ENCODE data around the gene CARS2.

CARS2 gene

DNA sequence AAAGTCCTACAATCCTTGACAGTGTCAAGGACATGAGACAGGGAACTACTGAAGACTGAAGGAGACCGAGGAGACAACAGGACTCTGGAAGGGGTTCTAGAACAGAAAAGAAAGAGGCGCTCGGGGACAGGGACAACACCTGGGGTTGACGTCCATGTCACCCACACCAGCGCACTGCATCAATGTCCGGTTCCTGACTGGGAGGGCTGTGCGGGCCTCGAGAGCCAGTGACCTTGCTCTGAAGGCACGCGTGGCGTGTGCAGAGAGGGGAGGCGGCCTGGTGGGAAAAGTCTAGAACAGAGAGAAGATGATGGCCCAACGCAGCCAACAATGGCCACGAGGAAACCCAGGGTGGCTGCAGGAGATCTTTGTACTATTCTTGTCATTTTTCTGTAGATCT is 5.7 kb downstream of the CARS2 start:
- no peak overlapping the region for H2BK5ac ChIP-seq (ENCODE audit: low read depth, low read length, poor library complexity, severe bottlenecking)
- H3K27me3 ChIP-seq (ENCODE audit: control insufficient read depth in 1 of 2, insufficient read depth in 1 of 2, low read length in 2 of 2), result no peaks in the 10 kb centered on the region
- H3K79me1 ChIP-seq (replicated peaks; ENCODE audit: low read length, poor library complexity, severe bottlenecking), result peaks cover 43% of the 10 kb centered on the region
- no peak for DNase-seq
- no peak overlapping the region for H2AK5ac ChIP-seq (ENCODE audit: low read length, severe bottlenecking)
- no peak overlapping the region for H2AFZ ChIP-seq (ENCODE audit: low read depth, low read length)
- H3K18ac ChIP-seq (ENCODE audit: low read depth in 1 of 2, low read length in 2 of 2), result no peak overlapping the region
- no peak overlapping the region for H3K4me2 ChIP-seq (ENCODE audit: low read length, poor library complexity, severe bottlenecking)
- H2BK12ac ChIP-seq (ENCODE audit: low read length in 2 of 2), result no peak overlapping the region
- H3K4me1 ChIP-seq (ENCODE audit: control insufficient read depth, insufficient read depth, low read depth, low read length), result peaks cover 15% of the 10 kb centered on the region
- no peak overlapping the region for H3K23ac ChIP-seq (ENCODE audit: low read length in 2 of 2)
- no peak overlapping the region for H3K14ac ChIP-seq (ENCODE audit: low read length in 2 of 2)
- H4K91ac ChIP-seq (ENCODE audit: low read length), result no peak overlapping the region
- no peak overlapping the region for H3K4ac ChIP-seq (ENCODE audit: low read depth in 1 of 2, low read length in 2 of 2)
- WGBS, result 99% methylated on average over 13 of the region's 14 CpGs
- H3K4me3 ChIP-seq (ENCODE audit: insufficient read depth in 1 of 2, low read depth in 1 of 2, low read length in 2 of 2), result no peak overlapping the region
- H3K36me3 ChIP-seq (ENCODE audit: control insufficient read depth in 1 of 2, insufficient read depth in 2 of 2, low read depth in 1 of 2, low read length in 2 of 2), result peaks cover 32 to 87% of the 10 kb centered on the region in 2 experiments
- no peak overlapping the region for H2BK120ac ChIP-seq (ENCODE audit: low read depth, low read length)
- no peaks in the 10 kb centered on the region for H3K9me3 ChIP-seq (ENCODE audit: control insufficient read depth, low read length)
- H3K27ac ChIP-seq (ENCODE audit: low read length, poor library complexity, severe bottlenecking), result no peak overlapping the region
- no peak overlapping the region for H4K8ac ChIP-seq (ENCODE audit: low read length)
- H2BK15ac ChIP-seq (ENCODE audit: low read depth, poor library complexity, severe bottlenecking), result no peak overlapping the region
- no peak overlapping the region for H3K9ac ChIP-seq (ENCODE audit: low read length)

- Histone ChIP-seq H2AK5ac (ENCODE audit: low read length, severe bottlenecking) (no peak overlapping the region), H3K4me3 (ENCODE audit: insufficient read depth in 1 of 2, low read depth in 1 of 2, low read length in 2 of 2) (no peak overlapping the region), H3K4me1 (ENCODE audit: control insufficient read depth, insufficient read depth, low read depth, low read length) (peaks cover 13% of the 10 kb centered on the region), H3K9ac (ENCODE audit: low read length) (no peak overlapping the region), H2BK5ac (ENCODE audit: low read depth, low read length, poor library complexity, severe bottlenecking) (no peak overlapping the region), H4K91ac (ENCODE audit: low read length) (no peak overlapping the region), H3K4me2 (ENCODE audit: low read length, poor library complexity, severe bottlenecking) (no peak overlapping the region), H3K4ac (ENCODE audit: low read depth in 1 of 2, low read length in 2 of 2) (no peak overlapping the region), H3K27me3 (ENCODE audit: control insufficient read depth in 1 of 2, insufficient read depth in 1 of 2, low read length in 2 of 2) (no peaks in the 10 kb centered on the region), H2BK15ac (ENCODE audit: low read depth, poor library complexity, severe bottlenecking) (no peak overlapping the region), H2BK12ac (ENCODE audit: low read length in 2 of 2) (no peak overlapping the region), H3K79me1 (replicated peaks; ENCODE audit: low read length, poor library complexity, severe bottlenecking) (peaks cover 43% of the 10 kb centered on the region), H3K36me3 (ENCODE audit: control insufficient read depth in 1 of 2, insufficient read depth in 2 of 2, low read depth in 1 of 2, low read length in 2 of 2) (peaks cover 35 to 88% of the 10 kb centered on the region in 2 experiments), H3K23ac (ENCODE audit: low read length in 2 of 2) (no peak overlapping the region), H3K27ac (ENCODE audit: low read length, poor library complexity, severe bottlenecking) (no peak overlapping the region), H3K9me3 (ENCODE audit: control insufficient read depth, low read length) (no peaks in the 10 kb centered on the region), H4K8ac (ENCODE audit: low read length) (no peak overlapping the region), H2BK120ac (ENCODE audit: low read depth, low read length) (no peak overlapping the region), H3K18ac (ENCODE audit: low read depth in 1 of 2, low read length in 2 of 2) (no peak overlapping the region), H2AFZ (ENCODE audit: low read depth, low read length) (no peak overlapping the region), H3K14ac (ENCODE audit: low read length in 2 of 2) (no peak overlapping the region)
- no peak for DNase-seq
- 95% methylated on average over 15 of the region's 15 CpGs for WGBS
Measured at GRCh38 chr13:110699148-110700145, 6.5 kb downstream of the CARS2 start.

GRCh38 chr13:110698689-110699088 is 7.2 kb downstream of the CARS2 start:
- Histone ChIP-seq H4K8ac (ENCODE audit: low read length) (no peak overlapping the region), H3K4me3 (ENCODE audit: insufficient read depth in 1 of 2, low read depth in 1 of 2, low read length in 2 of 2) (no peak overlapping the region)
- WGBS, result 100% methylated on average over 2 of the region's 4 CpGs

DNA sequence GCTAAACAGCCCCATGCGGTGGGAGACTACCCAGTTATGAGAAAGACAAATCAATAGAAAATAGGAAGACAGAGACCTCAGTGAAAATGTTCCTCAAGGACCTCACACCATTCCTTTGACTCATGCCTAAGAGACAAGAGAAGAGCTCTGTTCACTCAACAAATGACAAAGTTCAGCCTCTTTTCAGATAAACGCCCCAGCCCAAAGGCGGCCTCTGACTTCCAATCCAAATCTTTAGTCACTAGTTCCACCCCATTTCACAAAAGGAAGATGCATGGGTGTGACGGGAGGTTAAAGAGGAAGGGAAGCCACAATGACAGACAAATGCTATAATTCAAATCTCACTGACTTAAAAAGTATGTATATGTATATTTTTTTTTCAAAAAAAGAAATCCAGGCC is 8.1 kb downstream of the CARS2 start:
- Histone ChIP-seq H3K18ac (ENCODE audit: low read depth in 1 of 2, low read length in 2 of 2) (no peak overlapping the region), H3K9ac (ENCODE audit: low read length) (no peak overlapping the region), H2AFZ (ENCODE audit: low read depth, low read length) (no peak overlapping the region), H2BK15ac (ENCODE audit: low read depth, poor library complexity, severe bottlenecking) (no peak overlapping the region), H3K4me3 (ENCODE audit: insufficient read depth in 1 of 2, low read depth in 1 of 2, low read length in 2 of 2) (no peak overlapping the region), H3K79me1 (replicated peaks; ENCODE audit: low read length, poor library complexity, severe bottlenecking) (peaks cover 38% of the 10 kb centered on the region), H3K9me3 (ENCODE audit: control insufficient read depth, low read length) (no peaks in the 10 kb centered on the region), H4K8ac (ENCODE audit: low read length) (no peak overlapping the region), H3K4me2 (ENCODE audit: low read length, poor library complexity, severe bottlenecking) (no peak overlapping the region), H3K14ac (ENCODE audit: low read length in 2 of 2) (no peak overlapping the region), H4K91ac (ENCODE audit: low read length) (no peak overlapping the region), H2BK120ac (ENCODE audit: low read depth, low read length) (no peak overlapping the region), H3K27me3 (ENCODE audit: control insufficient read depth in 1 of 2, insufficient read depth in 1 of 2, low read length in 2 of 2) (no peaks in the 10 kb centered on the region), H3K4me1 (ENCODE audit: control insufficient read depth, insufficient read depth, low read depth, low read length) (peaks cover 7% of the 10 kb centered on the region), H3K36me3 (ENCODE audit: control insufficient read depth in 1 of 2, insufficient read depth in 2 of 2, low read depth in 1 of 2, low read length in 2 of 2) (peaks cover 39 to 88% of the 10 kb centered on the region in 2 experiments), H2BK12ac (ENCODE audit: low read length in 2 of 2) (no peak overlapping the region), H3K4ac (ENCODE audit: low read depth in 1 of 2, low read length in 2 of 2) (no peak overlapping the region), H2AK5ac (ENCODE audit: low read length, severe bottlenecking) (no peak overlapping the region), H3K27ac (ENCODE audit: low read length, poor library complexity, severe bottlenecking) (no peak overlapping the region), H2BK5ac (ENCODE audit: low read depth, low read length, poor library complexity, severe bottlenecking) (no peak overlapping the region), H3K23ac (ENCODE audit: low read length in 2 of 2) (no peak overlapping the region)
- WGBS, result 90% methylated on average over 3 of the region's 4 CpGs
- no peak for DNase-seq

More at GRCh38 chr13:110698689-110699088, 7.2 kb downstream of the CARS2 start:
- no peak overlapping the region for H2BK15ac ChIP-seq (ENCODE audit: low read depth, poor library complexity, severe bottlenecking)
- no peak overlapping the region for H2BK5ac ChIP-seq (ENCODE audit: low read depth, low read length, poor library complexity, severe bottlenecking)
- H3K9ac ChIP-seq (ENCODE audit: low read length), result no peak overlapping the region
- H3K79me1 ChIP-seq (replicated peaks; ENCODE audit: low read length, poor library complexity, severe bottlenecking), result peaks cover 41% of the 10 kb centered on the region
- no peak overlapping the region for H2BK120ac ChIP-seq (ENCODE audit: low read depth, low read length)
- DNase-seq, result no peak
- H2AFZ ChIP-seq (ENCODE audit: low read depth, low read length), result no peak overlapping the region
- H2AK5ac ChIP-seq (ENCODE audit: low read length, severe bottlenecking), result no peak overlapping the region
- no peak overlapping the region for H2BK12ac ChIP-seq (ENCODE audit: low read length in 2 of 2)
- peaks cover 12% of the 10 kb centered on the region for H3K4me1 ChIP-seq (ENCODE audit: control insufficient read depth, insufficient read depth, low read depth, low read length)
- H3K27ac ChIP-seq (ENCODE audit: low read length, poor library complexity, severe bottlenecking), result no peak overlapping the region
- no peaks in the 10 kb centered on the region for H3K27me3 ChIP-seq (ENCODE audit: control insufficient read depth in 1 of 2, insufficient read depth in 1 of 2, low read length in 2 of 2)
- H3K23ac ChIP-seq (ENCODE audit: low read length in 2 of 2), result no peak overlapping the region
- H3K18ac ChIP-seq (ENCODE audit: low read depth in 1 of 2, low read length in 2 of 2), result no peak overlapping the region
- H3K4me2 ChIP-seq (ENCODE audit: low read length, poor library complexity, severe bottlenecking), result no peak overlapping the region
- H3K4ac ChIP-seq (ENCODE audit: low read depth in 1 of 2, low read length in 2 of 2), result no peak overlapping the region
- H3K9me3 ChIP-seq (ENCODE audit: control insufficient read depth, low read length), result no peaks in the 10 kb centered on the region
- H3K36me3 ChIP-seq (ENCODE audit: control insufficient read depth in 1 of 2, insufficient read depth in 2 of 2, low read depth in 1 of 2, low read length in 2 of 2), result peaks cover 39 to 90% of the 10 kb centered on the region in 2 experiments
- H4K91ac ChIP-seq (ENCODE audit: low read length), result no peak overlapping the region
- no peak overlapping the region for H3K14ac ChIP-seq (ENCODE audit: low read length in 2 of 2)
